Colonic mucosa (tissue), 4 donors: ENCODE results near the gene GINM1. TPM values are rescaled to one million over a fixed set of nuclear protein-coding genes. Genes with fewer than 3 reads are reported as not detected.

Source experiments
- DNase-seq: peaks from one replicate; pipeline ENCODE4 v3.0.0-alpha.2; 2020
- H3K27ac ChIP-seq: fragments of 200-600 bp; one replicate; pipeline ENCODE4 v1.8.0; 2021
- H3K27me3 ChIP-seq: fragments of 200-600 bp; one replicate; pipeline ENCODE4 v1.8.0; 2021
- H3K36me3 ChIP-seq: fragments of 200-600 bp; one replicate; pipeline ENCODE4 v1.8.0; 2021
- H3K4me1 ChIP-seq: fragments of 200-600 bp; one replicate; pipeline ENCODE4 v1.8.0; 2021; ENCODE audit warnings: mild to moderate bottlenecking
- H3K4me3 ChIP-seq: fragments of 200-600 bp; one replicate; pipeline ENCODE4 v1.8.0; 2021
- H3K9ac ChIP-seq, 2 donors: one replicate each; pipeline ENCODE4 v1.7.0; 2013; ENCODE audit warnings: control low read depth in 2 of 2, low read depth in 2 of 2, low read length in 2 of 2
- H3K9me3 ChIP-seq: fragments of 200-600 bp; one replicate; pipeline ENCODE4 v1.8.0; 2021
- intact Hi-C: fragments of 100-400 bp; cut with DNase I; formaldehyde crosslinking; loops from one replicate; pipeline ENCODE4 v1.14.1; 2022
- total RNA-seq, 2 donors: library from RNA; stranded (reverse); fragmentation: NEBNext Ultra II Directional in 1 of 2; extraction: Animal tissue kit (Norgen Biotek cat#: 25700) in 1 of 2; gene quantifications; one replicate each; pipeline ENCODE4 v1.2.1, GENCODE V29; 2021
- TF ChIP-seq, protein P1 (sequence below): fragments of 200-600 bp; IDR thresholded peaks from one replicate; pipeline ENCODE4 v1.8.0; 2022; ENCODE audit warnings: antibody characterized with exemption, mild to moderate bottlenecking
- donor health status: healthy.
- donor health status: DM: no; HTN: no; CAD: no.
- donor health status: DM: no; HTN: no; CAD: no.

The GINM1 gene
- total RNA-seq, 2 donors from 2014 or later: 22.9 to 42.8 TPM

DNA sequence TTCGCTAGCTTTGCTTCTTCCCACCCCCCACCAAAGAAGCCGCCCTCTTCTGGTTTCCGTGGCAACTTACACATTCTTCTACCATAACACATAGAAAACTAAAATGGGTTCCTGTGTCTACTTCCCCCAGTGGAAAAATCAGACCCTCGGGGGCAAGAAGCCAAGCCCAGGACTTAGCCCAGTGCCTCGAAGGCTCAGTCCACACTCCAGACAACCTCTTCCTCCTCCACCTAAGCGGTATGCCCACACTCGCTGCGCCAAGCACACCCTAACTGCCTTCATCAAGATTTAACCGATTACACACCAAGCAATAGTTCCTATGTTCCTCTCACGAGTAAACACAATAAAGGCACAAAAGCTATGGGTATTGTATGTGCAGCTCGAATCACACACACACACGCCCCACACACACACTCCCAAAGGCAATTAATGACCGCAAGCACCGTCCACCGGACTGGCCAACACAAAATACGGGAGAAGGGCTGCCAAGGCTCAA, 20.9 kb upstream of the GINM1 start:
- Histone ChIP-seq H3K9me3 (no peaks in the 10 kb centered on the region), H3K36me3 (peaks cover 6% of the 10 kb centered on the region), H3K27ac (peak overlapping the region; percentile 88), H3K27me3 (no peaks in the 10 kb centered on the region), H3K4me1 (no peaks in the 10 kb centered on the region), H3K9ac (peak overlapping the region; percentile 89 to 99), H3K4me3 (peak overlapping the region; percentile 56)
- TF ChIP-seq, protein P1, sequence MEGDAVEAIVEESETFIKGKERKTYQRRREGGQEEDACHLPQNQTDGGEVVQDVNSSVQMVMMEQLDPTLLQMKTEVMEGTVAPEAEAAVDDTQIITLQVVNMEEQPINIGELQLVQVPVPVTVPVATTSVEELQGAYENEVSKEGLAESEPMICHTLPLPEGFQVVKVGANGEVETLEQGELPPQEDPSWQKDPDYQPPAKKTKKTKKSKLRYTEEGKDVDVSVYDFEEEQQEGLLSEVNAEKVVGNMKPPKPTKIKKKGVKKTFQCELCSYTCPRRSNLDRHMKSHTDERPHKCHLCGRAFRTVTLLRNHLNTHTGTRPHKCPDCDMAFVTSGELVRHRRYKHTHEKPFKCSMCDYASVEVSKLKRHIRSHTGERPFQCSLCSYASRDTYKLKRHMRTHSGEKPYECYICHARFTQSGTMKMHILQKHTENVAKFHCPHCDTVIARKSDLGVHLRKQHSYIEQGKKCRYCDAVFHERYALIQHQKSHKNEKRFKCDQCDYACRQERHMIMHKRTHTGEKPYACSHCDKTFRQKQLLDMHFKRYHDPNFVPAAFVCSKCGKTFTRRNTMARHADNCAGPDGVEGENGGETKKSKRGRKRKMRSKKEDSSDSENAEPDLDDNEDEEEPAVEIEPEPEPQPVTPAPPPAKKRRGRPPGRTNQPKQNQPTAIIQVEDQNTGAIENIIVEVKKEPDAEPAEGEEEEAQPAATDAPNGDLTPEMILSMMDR: no peak
- peak; percentile 55 for DNase-seq
- intact Hi-C loops: no loop called here

DNA sequence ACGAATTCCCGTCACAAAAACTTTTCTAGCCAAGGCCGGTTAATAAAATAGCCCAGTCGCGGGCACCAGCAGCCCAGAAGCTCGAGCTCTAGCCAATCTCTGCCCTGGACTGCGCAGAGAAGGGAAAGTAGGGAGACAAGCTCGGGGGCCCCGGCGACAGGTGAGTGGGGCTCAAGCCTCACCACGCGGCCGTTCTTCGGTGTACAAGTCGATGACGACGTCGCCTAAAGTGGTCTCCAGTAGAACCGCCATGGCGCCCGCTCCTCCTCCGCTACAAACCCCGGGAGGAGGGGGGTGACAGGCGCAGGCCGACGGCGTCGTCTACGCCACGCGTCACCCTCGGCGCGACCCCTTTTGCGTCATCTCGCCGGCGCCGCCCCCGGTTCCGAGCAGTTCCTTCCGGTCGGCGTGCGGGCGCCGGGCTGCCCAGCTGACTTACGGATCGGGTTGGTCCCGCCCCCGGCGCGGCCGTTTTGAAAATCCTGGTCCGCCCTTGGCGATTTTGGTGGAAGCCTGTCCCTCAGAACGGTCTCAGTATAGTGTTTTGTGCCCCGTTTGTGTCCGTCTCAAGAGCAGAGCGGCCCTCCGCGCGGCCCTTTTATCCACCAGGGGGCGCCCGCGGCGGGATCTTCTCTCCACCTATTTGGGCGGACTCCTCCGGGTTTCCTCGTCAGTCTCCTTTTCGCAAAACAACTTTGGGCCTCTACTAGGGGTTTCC, 20.3 kb upstream of the GINM1 start, which contains the start of gene PPIL4:
TSS of gene PPIL4 (minus strand) at position 290 of the 718 bp plus-strand sequence. CDS start at position 252, 38 bp downstream.
- Histone ChIP-seq H3K9ac (peak within 1 kb of the TSS; percentile 89 to 99), H3K36me3 (peaks cover under 1% of the 10 kb centered on the region), H3K4me3 (peak within 1 kb of the TSS; percentile 56), H3K9me3 (no peaks in the 10 kb centered on the region), H3K4me1 (no peaks in the 10 kb centered on the region), H3K27me3 (no peaks in the 10 kb centered on the region), H3K27ac (peak within 1 kb of the TSS; percentile 88)
- TF ChIP-seq, protein P1: peak; percentile 91
- peak; percentile 96 for DNase-seq
- intact Hi-C loops: no loop called here

DNA sequence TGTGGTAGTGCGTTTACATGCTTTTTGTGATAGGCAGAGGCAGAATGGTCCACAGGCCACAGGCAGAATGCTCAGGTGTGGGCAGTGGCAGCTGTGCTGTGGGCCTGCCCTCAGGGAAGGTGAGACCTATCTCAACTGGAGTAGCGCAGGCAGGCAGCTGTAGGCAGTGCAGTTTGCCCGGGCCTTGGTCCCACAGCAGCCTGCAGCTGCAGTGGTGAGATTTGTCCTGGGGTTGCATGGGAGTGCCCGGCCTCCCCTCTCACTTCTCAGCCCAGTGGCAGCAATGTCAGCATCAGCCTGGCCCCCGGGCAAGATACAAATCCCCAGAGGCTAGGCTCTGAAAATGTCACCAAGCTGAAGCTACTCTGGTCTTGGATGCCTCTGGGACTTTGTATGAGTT, 14.3 kb upstream of the GINM1 start:
- intact Hi-C loops: no loop called here
- Histone ChIP-seq H3K9ac (no peak overlapping the region), H3K4me3 (no peak overlapping the region), H3K36me3 (no peaks in the 10 kb centered on the region), H3K27me3 (no peaks in the 10 kb centered on the region), H3K9me3 (no peaks in the 10 kb centered on the region), H3K27ac (no peak overlapping the region), H3K4me1 (no peaks in the 10 kb centered on the region)
- DNase-seq: no peak
- TF ChIP-seq, protein P1: no peak

DNA sequence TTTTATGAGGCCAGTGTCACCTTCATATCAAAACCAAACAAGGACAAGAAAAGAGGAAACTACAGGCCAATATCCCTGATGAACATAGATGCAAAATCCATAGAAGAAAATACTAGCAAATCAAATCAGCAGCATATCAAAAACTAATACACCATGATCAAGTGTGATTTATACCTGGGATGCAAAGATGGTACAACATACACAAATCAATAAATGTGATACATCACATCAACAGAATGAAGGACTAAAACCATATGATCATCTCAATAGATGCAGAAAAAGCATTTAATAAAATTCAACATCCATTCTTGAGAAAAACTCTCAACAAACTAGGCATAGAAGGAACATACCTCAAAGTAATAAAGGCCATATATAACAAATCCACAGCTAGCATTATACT, 8.1 kb upstream of the GINM1 start:
- H3K9ac ChIP-seq: no peak overlapping the region
- no peaks in the 10 kb centered on the region for H3K36me3 ChIP-seq
- no peak overlapping the region for H3K4me3 ChIP-seq
- H3K9me3 ChIP-seq: no peaks in the 10 kb centered on the region
- no peaks in the 10 kb centered on the region for H3K4me1 ChIP-seq
- intact Hi-C loops: no loop called here
- no peak for DNase-seq
- no peak overlapping the region for H3K27ac ChIP-seq
- no peaks in the 10 kb centered on the region for H3K27me3 ChIP-seq
- TF ChIP-seq, protein P1: no peak

DNA sequence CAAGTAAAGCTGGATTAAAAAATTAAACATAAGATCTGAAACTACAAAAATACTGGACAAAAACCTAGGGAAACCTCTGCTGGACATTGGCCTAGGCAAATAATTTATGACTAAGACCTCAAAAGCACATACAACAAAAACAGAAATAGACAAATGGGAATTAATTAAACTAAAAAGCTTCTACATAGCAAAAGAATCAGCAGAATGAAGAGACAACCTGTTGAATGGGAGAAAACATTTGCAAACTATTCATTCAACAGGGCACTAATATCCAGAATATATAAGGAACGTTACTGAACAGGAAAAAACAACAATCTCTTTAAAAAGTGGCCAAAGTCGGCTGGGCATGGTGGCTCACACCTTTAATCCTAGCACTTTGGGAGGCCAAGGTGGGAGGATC, 6.8 kb upstream of the GINM1 start:
- DNase-seq: no peak
- TF ChIP-seq, protein P1: no peak
- intact Hi-C loops: no loop called here
- no peaks in the 10 kb centered on the region for H3K36me3 ChIP-seq
- H3K27ac ChIP-seq: no peak overlapping the region
- no peak overlapping the region for H3K4me3 ChIP-seq
- H3K9ac ChIP-seq: no peak overlapping the region
- H3K27me3 ChIP-seq: no peaks in the 10 kb centered on the region
- no peaks in the 10 kb centered on the region for H3K9me3 ChIP-seq
- H3K4me1 ChIP-seq: no peaks in the 10 kb centered on the region
